GM18873 (cell line): ENCODE measurements around the gene MAPT.

Experiments used
- ATAC-seq: cut with Tn5 transposase; IDR thresholded peaks from one replicate; pipeline ENCODE4 v1.9.1; 2021; ENCODE audit warnings: mild to moderate bottlenecking, moderate library complexity, moderate number of reproducible peaks; ENCODE audit not compliant: unreplicated experiment, low FRiP score

MAPT gene

GRCh38 chr17:45894022-45894784, at the start of gene MAPT:
MAPT (plus strand) TSS chr17:45894554; CDS start chr17:45962338, 67,784 bp downstream.
- ATAC-seq: no peak

GRCh38 chr17:45844695-45845375, 49.5 kb upstream of the MAPT start, which contains the start of gene SPPL2C:
SPPL2C (plus strand) TSS chr17:45844881; CDS start chr17:45844907, 26 bp downstream.
- ATAC-seq: no peak

- no peak for ATAC-seq
Measured at GRCh38 chr17:45845376-45846185, 48.8 kb upstream of the MAPT start.

- ATAC-seq: no peak
Measured at GRCh38 chr17:45846223-45846622, 48.1 kb upstream of the MAPT start.

- no peak for ATAC-seq
Measured at GRCh38 chr17:45846646-45847045, 47.7 kb upstream of the MAPT start.

GRCh38 chr17:45847101-45847500, 47.3 kb upstream of the MAPT start:
- ATAC-seq: no peak

- ATAC-seq: no peak
Measured at GRCh38 chr17:45847747-45848146, 46.6 kb upstream of the MAPT start.

- no peak for ATAC-seq
Measured at GRCh38 chr17:45848405-45848804, 45.9 kb upstream of the MAPT start.

GRCh38 chr17:45848868-45849535, 45.4 kb upstream of the MAPT start:
- ATAC-seq: no peak

- no peak for ATAC-seq
Measured at GRCh38 chr17:45849536-45849990, 44.8 kb upstream of the MAPT start.

GRCh38 chr17:45850011-45850410, 44.3 kb upstream of the MAPT start:
- no peak for ATAC-seq

GRCh38 chr17:45850468-45850867, 43.9 kb upstream of the MAPT start:
- ATAC-seq: no peak

- no peak for ATAC-seq
Measured at GRCh38 chr17:45851022-45851421, 43.3 kb upstream of the MAPT start.

GRCh38 chr17:45851464-45851863, 42.9 kb upstream of the MAPT start:
- no peak for ATAC-seq

GRCh38 chr17:45851873-45852272, 42.5 kb upstream of the MAPT start:
- no peak for ATAC-seq

- ATAC-seq: no peak
Measured at GRCh38 chr17:45852535-45853297, 41.6 kb upstream of the MAPT start.

GRCh38 chr17:45854209-45854608, 40.1 kb upstream of the MAPT start:
- ATAC-seq: no peak

- ATAC-seq: no peak
Measured at GRCh38 chr17:45855691-45856336, 38.5 kb upstream of the MAPT start.
